GM18868 (cell line): Measurements from ENCODE around the gene FEM1B.

ENCODE experiments used
- ATAC-seq: cut with Tn5 transposase; IDR thresholded peaks from one replicate; pipeline ENCODE4 v1.9.1; 2021; ENCODE audit warnings: mild to moderate bottlenecking, moderate library complexity; ENCODE audit not compliant: unreplicated experiment

FEM1B gene

DNA sequence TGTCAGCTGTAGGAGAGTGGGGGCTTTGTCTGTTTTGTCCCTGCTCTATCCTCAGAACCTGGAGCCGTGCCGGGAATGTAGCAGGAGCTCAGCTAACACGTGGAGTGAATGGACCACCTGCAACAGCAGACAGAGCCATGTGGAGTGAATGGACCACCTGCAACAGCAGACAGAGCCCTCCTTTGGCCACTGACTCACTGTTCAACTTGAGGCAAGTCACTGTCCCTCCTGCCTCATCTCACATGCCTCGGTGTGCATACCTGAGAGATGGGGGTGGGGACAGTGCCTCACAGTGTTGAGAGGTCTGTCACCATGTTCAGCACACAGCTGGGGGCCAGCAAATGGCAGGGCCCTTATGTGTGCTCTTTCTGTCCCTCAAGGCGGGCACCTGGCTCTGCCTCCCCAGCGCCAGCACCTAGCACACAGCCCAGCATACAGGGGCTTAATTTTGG, 27.9 kb downstream of the FEM1B start:
- no peak for ATAC-seq

DNA sequence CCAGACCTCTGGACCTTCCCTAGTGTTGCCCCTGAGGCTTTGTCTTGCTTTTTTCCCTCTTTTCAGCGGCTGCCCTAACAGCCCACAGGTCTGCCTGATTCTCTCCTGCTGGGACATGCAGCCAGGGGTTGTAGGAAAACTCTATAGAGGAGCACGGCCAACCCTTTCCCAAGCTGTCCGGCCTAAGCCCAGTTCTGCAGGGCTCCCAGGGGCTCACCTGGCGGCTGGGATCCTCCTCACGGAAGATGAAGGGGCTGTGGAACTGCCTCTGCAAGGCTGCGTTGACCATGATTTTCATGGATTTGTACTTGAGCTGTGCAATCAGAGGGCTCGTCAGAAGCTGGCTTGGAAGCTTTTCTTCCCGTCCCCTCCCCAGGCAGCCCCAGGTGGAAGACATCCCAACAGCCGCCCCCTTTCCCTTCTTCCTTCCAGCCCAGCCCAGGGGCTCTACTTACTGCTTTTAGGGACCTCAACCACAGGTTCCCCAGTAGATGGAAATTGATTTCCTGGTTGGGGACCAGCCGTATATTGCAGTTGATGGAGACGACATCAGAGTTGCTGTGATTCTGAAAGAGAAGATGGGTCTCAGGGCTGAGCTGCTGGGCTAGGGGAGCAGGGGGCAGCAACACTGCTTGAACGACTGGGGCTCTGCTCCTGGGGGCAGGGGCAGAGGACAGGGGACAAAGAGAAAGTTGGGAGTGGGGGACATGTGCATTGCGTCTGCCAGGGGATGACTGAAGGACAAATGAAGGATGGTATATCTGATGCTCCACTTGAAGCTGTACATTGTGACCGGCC, 29.8 kb downstream of the FEM1B start:
- ATAC-seq: no peak

DNA sequence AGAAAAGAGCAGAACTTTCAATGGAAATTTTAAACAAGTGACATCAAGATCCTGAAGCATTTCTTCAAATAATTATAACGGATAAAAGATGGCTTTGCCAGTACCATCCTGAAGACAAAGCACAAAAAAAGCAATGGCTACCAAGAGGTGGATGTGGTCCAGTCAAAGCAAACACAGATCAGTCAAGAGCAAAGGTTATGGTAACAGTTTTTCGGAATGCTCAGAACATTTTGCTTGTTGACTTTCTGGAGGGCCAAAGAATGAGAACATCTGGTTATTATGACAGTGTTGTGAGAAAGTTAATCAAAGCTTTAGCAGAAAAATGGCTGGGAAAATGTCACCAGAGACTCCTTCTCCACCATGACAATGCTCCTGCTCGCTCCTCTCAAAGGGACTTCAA, 31.5 kb downstream of the FEM1B start:
- ATAC-seq: no peak

DNA sequence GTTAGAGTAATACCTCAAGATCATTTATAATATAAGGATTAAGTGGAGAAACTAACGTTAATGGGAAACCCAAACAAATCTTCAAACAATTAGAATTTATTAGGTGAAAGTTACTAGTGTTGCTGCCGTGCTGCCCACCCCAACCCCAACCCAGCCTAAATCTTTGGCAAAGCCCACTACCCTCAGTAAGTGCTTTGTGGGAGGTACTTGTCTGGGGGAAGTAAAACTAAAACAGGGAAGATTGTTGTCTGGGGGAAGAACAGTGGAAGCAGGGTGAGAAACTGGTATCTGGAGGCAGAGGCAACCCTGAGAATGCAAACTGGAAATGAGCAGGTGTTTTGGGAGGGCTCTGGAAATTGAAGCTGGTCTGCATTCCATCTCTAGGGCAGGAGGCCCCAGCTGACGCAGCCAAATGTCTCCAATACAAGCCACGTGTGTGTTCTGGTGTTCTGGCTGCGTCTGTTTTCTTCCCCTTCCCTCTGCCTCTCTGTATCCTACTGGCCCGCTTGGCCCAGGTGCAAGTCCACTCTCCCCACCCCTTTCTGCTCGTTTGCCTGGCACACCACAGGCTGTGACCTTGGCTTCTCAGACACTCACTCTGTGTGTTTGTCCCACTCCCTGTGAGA, 32.7 kb downstream of the FEM1B start:
- ATAC-seq: no peak

DNA sequence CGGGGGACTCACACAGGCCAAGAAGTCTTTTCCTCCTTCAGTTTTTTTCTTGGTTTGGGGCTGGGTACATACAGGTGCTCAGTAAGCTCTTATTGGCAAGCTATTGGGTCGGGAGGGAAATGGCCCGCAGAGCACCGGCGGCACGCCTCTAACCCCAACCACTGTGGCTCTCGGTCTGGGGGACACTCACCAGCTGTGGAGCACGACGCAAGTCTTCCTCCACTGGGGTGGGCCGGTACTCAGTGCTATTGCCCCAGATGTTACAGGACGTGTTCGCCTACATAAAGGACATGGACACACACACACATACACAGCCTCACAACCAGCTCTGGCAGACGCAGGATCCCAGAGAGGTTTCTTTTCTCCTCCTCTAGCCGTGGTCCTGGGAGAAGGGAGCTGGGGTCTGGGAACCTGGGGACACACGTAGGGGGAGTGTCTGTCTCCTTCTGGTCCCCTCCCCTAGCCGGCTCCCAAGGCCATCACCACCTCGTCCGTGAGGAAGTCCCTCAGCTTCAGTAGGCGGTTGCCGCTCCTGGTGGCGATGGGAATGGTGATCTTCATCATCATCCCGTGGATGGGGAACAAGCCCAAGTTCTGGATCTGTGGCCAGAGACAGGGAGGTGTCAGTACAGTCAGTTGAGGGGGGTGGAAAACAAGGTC, 33.4 kb downstream of the FEM1B start:
- ATAC-seq: no peak

DNA sequence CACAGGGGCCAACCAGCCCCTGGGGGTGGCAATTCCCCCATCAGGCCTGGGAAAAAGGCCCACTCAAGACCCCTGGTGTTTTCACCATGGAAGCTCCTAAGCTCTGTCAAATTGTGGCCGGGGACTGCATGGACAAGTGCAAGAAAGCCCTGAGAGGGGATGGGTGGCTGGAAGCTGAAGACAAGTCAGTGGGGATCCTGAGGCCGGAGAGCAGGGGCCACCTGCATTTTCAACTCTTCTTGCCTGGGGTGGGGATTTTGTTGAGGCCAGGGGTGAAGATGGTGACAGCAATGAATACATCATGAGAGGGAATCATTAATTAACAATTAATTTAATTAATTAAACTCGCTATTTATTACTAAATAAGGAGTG, 33.9 kb downstream of the FEM1B start:
- no peak for ATAC-seq

DNA sequence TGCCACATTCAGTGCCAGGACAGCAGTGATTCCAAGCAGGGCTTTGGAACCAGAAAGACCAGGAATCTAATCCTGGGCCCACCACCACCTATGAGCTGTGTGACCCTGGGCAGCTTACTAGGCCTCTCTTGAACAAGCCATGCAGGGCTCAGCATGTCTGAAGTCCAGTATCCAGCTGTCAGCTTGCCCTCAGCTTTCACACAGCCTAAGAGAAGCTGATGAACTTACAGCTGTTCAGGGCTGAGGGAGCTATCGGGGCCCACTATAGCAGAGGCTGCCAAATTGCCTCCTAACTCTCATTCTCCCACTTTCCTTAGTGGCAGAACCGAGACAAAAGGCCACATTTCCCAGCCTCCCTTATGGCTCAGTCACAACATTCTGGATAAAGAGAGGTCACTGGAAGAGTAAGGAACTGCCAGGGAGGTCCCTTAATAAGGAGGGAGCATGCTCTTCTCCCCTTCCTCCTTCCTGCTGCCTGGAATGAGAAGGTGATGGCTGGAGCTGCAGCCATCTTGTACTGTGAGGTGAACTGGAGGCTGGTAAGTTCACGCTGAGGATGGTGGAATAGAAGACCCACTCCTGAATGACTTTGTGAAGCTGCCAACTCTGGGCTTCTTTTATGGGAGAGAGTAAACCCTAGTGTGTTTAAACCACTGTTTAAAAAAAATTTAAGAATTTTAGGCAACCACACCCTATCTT, 34.5 kb downstream of the FEM1B start:
- no peak for ATAC-seq

DNA sequence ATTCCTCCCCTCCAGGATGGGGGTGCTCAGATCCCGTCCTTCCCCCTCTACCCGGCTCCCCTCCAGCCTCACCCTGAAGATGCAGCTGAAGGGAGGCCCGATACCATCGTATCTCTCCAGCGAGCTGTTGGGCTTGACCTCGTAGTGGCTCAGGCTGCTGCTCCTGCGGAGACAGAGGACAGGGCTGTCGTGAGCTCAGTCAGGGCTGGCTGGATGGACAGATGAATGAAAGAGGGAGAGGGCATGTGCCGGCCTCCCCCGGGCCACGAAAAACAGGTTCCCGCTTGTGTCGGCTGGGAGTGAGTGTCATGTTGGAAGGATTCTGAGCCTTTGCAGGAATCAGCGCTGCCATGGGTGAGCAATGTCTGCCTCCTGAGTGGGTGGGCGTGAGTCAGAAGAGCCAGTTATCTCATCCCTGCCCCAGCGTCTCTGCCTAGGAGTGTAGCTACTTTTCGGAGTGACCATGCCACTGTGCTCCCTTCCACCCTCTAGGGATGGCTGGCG, 35.2 kb downstream of the FEM1B start:
- no peak for ATAC-seq

DNA sequence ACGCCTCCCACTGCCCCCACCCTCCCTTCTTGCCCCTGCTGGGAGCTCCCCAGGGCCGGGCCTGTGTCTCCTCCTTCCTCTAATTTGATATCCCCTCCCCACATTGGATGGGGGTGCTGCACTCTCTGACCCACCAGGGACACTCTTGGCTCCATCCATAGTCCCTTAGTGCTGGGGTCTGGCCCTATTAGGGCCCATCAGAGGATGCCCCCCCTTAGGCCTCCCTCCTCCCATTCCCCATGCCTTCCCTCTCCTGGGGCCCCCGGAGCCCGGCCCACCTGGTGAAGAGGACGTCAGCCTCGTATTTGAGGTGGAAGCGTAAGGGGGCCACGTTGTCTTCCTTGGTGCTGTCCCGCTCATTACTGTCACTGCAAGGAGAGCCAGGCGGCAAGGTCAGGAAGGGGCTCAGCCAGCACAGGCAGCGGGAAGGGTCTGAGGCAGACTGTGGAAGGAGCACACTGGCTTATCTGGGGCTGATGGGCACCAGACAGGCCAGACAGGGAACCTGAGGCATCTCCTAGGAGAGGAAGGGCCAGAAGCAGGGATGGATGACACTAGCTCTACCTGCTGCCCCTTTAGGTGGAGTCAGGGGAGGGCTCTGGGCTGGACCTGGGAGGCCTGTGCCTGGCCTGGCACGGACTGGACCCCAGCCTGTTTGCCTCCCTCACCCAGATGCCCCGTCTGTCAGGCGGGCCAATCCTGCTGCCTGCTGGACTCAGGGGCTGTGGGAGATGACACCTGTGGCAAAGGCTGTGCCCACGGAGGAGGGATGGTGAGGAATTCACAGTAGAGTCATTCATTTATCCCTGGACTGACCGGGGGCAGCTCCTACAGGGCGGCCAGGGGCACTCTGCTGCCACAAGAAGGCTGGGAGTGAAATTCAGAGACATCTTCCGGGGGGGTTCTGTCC, 36.2 kb downstream of the FEM1B start:
- ATAC-seq: no peak

DNA sequence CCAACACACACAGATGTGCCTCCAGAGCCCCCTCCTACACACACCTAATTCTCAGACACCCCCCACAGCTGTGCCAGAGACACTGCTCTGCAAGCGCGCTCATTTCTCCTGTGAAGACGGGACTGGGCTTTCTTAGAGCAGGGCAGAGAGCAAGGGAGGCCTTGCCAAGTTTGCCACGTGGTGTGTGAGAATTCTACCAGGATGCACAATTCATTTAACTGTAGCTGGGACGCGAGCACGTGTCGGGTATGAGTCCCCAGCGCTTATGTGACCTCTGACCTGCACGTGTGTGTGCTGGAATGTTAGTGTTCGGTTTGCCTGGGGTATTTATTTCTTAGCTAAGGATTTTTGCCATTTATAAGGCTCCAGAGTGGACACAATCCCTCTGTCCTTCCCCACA, 37.0 kb downstream of the FEM1B start:
- ATAC-seq: no peak

DNA sequence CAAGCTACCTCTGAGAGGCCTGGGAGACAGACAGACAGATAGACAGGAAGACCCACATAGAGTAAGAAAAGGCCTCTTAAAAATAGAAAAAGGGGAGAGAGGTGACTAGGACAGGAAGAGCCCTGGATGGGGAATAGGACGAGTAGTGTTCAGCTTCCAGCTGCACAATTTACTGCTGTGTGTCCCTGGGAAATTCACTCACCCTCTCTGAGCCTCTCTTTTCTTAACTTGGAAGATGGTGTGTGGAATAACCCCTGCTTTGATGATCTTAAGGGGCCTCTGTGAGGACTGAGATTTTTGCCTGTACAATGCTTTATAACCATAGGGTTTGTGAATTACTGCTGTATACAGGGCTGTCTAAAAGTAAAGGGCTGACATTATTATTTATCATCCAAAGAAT, 37.5 kb downstream of the FEM1B start:
- no peak for ATAC-seq

DNA sequence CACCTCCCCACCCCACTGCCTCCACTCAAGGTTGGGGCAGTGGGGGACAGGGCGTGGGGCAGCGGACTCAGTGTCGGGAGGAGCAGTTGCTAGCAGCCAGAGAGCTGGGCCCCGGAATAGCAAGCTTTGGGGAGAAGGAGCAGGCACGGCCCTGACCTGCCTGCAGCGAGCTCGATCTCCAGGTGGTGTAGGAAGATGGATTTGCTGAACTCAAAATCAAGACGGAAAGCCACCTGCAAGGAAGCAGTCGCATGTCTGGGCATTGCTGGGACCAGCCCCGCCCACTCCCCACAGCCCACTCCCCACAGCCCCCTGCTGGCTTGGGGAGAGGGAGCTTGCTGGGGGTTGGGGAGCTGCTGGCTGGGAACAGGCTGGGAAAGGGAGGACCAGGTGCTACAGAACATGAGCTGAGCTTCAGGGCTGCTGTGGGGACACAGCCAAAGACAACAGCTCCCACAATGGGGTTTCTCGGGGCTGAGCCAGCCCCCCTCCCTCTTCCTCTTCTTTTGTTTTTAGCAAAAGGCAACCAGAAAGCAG, 38.0 kb downstream of the FEM1B start:
- ATAC-seq: no peak

DNA sequence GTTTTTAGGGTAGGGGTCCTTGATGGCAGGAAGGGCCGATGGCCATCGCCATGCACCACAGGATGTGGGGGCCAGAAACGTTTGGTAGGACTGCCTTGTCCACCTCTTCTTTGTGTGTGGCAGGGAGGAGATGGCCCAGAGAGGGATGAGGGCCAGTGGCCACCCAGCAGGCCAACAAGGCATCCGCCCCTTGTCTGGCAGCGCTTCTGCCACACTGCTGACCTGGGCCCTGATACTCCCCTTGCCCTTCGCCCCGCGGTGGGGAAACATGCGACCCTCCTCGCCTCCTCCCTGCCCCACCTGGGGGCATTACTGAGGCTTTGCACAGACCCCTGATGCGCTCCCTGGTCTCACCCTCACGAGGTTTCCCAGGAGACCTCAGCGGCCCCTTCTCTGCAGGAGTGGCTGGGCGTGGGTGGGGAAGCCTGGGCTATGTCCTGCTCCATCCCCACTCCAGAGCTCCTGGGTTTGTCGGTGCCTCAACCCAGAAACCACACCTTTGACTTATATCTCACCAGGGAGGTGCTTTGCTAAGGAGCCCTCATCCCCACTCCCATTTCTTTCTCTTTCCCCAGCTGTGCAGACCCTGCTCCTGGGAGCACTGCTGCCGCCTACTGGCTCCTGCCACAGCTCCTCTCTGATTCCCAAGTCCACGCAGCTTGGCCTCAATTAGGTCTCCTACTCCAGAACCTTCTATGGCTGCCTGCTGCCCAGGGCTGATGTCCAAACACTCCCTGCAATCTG, 38.7 kb downstream of the FEM1B start:
- ATAC-seq: no peak

DNA sequence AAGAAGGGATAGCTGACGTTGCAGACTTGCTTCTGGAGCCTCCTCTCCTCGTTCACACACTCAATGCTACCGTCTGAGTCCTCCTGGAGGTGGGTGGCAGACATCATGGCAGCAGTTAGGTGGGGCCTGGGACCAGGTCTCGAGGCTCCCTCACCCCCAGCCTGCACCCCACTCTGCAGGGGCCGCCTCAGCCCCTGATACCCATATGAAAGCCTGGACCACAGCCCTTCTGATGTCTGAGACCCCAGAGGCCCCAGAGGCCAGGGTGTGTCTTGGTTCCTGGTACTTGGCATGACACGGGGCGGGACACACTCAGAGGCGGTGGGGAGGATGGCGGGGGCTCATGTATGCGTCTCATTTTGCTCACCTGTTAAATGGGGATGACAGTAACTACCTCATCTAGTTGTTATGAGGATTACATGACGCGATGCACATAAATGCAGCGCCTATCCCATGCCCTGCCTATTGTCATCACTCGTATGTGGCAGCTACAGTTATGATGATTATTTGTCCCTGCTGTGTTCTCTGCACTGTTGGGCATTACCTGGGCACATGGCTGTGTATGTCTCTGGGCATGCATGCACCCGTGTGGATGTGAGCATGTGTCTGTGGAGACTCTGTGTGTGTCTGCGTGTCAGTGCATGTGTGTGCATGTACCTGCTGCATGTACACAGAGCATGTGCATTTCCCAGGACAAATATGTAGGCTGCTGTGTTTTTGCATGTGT, 39.9 kb downstream of the FEM1B start:
- ATAC-seq: no peak

DNA sequence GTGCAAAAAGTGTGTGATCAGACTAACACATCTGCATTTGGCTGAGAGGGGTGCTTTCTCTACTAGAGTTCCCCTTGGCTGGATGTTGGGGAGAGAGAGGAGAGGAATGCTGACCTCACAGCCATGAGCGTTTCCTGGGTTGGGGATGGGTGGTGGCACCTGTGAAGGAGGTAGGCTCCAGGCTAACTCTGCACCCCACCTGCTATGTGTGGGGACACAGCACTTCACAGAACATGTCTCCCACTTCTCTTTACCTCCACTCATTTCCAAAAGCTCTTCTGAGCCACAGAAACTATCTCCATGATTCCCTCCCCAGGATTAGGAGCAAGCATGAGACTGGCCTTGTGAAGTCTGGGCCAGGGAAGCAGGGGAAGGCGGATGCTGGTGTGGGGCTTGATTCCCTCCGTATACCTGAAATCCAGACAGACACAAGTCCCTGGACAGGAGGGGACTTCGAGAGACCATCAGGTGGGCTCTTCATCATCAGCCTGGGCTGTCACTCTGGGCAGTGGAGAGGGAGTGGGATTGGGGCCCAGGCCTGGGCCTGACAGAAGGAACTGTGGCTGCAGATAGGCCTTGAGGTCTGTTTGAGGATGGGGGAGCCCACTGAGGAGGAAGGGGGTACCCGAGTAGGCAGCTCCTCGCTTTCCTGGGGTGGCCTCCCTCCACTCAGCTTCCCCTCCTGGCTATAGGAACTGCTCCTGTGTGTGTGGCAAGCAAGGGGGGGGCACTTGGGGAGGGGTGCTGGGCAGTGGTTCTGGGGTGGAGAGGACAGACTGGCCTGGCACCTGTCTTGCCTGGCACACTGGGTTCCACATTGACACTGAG, 40.7 kb downstream of the FEM1B start:
- no peak for ATAC-seq

DNA sequence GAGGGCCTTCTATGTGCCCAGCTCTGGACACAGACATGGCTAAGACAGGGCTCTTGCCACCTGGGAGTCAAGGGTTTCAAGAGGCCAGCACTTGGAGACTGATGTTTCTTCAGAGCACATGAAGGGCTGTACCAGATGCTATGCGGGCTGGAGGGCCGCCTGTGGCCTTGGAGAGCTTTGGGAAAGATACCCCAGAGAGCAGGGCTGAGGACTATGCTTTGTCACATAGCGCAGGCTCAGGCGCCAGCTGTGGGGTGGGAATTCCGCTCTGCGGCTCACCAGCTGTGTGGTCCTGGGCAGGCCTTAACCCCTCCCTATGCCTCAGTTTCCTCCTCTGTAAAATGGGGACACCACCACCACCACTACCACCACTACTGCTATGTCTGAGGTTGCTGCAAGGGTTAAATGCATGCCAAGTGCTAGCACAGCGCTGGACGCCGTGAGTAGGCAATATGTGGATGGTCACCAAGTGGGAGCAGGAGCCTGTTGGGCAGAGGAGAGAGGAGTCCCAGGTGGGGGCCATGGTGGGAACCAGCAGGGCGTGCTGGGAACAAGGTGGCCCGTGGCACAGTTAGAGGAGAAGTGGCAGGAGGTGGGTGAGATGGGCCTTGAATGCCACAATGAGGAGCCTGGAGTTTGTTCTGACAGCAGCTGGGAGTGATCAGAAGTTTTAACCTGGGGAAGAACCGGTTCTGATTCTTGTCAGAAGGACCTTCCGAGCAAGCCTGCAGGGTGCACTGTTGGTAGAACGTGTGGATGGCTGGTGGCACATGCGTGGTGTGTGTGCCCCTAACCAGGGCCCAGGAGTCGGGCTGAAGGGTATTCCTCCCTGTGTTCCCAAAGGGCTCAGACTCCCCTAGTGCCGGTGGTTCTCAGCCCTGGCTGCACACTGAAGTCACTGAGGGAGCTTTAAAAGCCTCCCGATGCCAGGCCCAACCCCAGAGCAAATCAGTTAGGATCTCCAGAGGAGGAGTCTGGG, 41.7 kb downstream of the FEM1B start:
- ATAC-seq: no peak

DNA sequence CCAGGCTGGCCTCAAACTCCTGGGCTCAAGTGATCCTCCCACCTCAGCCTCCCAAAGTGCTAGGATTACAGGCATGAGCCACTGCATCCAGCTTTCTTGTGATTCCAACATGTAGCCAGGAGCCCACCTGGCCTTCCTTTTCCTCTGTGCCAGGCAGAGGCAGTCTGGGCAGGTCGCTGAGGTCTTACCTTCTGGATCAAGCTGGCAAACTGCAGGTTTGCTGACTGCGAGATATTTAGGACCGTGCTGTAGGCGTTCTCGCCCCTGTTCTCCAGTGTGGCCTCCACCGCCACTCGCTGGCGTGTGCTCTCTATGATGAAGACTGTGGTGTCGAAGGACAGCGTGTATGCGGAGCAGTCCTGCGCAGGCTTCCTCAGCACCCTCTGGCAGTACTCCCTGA, 42.5 kb downstream of the FEM1B start:
- no peak for ATAC-seq
